PFSK-1 (cell line): ENCODE results near the gene CIB1. TPM values are rescaled to one million over a fixed set of nuclear protein-coding genes. Genes with fewer than 3 reads are reported as not detected.

Source experiments
- FOXP2 ChIP-seq: optimal IDR thresholded peaks from 2 replicates; pipeline ENCODE3; 2011; ENCODE audit warnings: borderline replicate concordance, control low read depth, inconsistent platforms; ENCODE audit not compliant: insufficient read depth; ENCODE audit errors: extremely low read length, extremely low read depth
- POLR2AphosphoS5 ChIP-seq: IDR thresholded peaks from 2 replicates; pipeline ENCODE4 v1.6.1; 2012; ENCODE audit warnings: low read depth, mild to moderate bottlenecking, control low read depth, low read length, moderate library complexity
- SIN3A ChIP-seq: IDR thresholded peaks from 2 replicates; pipeline ENCODE4 v1.6.1; 2012; ENCODE audit warnings: mild to moderate bottlenecking, low read length, moderate library complexity, borderline replicate concordance; ENCODE audit not compliant: insufficient read depth
- TAF1 ChIP-seq: IDR thresholded peaks from 2 replicates; pipeline ENCODE4 v1.6.1; 2012; ENCODE audit warnings: low read length, control low read depth, borderline replicate concordance; ENCODE audit not compliant: insufficient read depth
- polyA plus RNA-seq: library from polyadenylated mRNA; unstranded; fragments of >200 nt; gene quantifications from one replicate; pipeline ENCODE4 v1.2.1, GENCODE V29; 2012; ENCODE audit warnings: low read depth, missing spikeins; ENCODE audit not compliant: insufficient read length
- TF ChIP-seq, protein P1 (sequence below), 2 experiments: IDR thresholded peaks; 2 replicates each; pipeline versions ENCODE4 v1.6.1 to v1.8.0; 2011 to 2012; ENCODE audit warnings: low read depth in 2 of 2, low read length in 2 of 2, control low read depth in 1 of 2, inconsistent platforms in 1 of 2, mild to moderate bottlenecking in 1 of 2, moderate library complexity in 1 of 2; ENCODE audit not compliant: insufficient read depth in 1 of 2

The CIB1 gene
- polyA plus RNA-seq: 117 TPM

DNA sequence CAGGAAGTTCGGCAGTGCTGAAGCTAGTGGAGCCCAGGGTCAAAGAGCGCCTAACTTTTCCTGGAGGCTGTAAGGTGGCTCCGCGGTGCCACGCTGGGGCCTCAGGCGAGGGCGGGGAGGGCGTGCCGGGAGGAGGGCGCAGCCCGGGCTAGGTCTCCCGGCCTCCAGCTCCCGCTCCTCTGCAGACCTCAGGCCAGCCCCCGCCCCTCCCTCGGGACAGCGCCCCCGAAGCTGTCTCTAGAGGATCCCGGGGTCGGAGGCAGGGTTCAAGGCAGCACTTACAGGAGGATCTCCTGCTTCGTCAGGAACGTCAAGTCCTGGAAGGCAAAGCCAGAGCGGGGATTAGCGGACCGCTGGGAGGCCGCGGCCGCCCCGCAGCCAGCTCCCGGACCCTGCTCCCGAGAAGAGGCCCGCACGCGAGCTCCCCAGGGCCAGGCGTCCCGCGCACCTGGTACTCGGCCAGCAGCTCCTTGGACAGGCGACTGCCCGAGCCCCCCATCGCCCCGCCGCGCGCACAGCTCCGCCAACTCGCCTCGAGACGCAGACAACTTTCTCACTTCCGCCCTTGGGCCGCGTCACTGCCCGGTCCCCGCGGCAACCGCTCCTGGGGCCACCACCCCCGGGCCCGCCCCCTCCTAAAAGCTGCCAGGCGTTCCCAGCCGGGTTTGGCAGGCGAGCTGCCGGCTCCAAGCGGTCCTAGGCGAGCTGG, at the start of gene CIB1:
Gene CIB1 (minus strand): TSS at position 555 of the 709 bp plus-strand sequence. CDS start 56 bp downstream, at position 499.
- no peak; the same call in none of the 2 replicates for TF ChIP-seq POLR2AphosphoS5
- TF ChIP-seq SIN3A: peak; percentile 57; the same call in 1 of the 2 replicates
- TF ChIP-seq, protein P1, sequence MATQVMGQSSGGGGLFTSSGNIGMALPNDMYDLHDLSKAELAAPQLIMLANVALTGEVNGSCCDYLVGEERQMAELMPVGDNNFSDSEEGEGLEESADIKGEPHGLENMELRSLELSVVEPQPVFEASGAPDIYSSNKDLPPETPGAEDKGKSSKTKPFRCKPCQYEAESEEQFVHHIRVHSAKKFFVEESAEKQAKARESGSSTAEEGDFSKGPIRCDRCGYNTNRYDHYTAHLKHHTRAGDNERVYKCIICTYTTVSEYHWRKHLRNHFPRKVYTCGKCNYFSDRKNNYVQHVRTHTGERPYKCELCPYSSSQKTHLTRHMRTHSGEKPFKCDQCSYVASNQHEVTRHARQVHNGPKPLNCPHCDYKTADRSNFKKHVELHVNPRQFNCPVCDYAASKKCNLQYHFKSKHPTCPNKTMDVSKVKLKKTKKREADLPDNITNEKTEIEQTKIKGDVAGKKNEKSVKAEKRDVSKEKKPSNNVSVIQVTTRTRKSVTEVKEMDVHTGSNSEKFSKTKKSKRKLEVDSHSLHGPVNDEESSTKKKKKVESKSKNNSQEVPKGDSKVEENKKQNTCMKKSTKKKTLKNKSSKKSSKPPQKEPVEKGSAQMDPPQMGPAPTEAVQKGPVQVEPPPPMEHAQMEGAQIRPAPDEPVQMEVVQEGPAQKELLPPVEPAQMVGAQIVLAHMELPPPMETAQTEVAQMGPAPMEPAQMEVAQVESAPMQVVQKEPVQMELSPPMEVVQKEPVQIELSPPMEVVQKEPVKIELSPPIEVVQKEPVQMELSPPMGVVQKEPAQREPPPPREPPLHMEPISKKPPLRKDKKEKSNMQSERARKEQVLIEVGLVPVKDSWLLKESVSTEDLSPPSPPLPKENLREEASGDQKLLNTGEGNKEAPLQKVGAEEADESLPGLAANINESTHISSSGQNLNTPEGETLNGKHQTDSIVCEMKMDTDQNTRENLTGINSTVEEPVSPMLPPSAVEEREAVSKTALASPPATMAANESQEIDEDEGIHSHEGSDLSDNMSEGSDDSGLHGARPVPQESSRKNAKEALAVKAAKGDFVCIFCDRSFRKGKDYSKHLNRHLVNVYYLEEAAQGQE (IDR thresholded peaks at IDR 0.05; ENCODE audit: insufficient read depth in 1 of 2, low read depth in 2 of 2, low read length in 2 of 2): no peak
- no peak for TF ChIP-seq FOXP2

DNA sequence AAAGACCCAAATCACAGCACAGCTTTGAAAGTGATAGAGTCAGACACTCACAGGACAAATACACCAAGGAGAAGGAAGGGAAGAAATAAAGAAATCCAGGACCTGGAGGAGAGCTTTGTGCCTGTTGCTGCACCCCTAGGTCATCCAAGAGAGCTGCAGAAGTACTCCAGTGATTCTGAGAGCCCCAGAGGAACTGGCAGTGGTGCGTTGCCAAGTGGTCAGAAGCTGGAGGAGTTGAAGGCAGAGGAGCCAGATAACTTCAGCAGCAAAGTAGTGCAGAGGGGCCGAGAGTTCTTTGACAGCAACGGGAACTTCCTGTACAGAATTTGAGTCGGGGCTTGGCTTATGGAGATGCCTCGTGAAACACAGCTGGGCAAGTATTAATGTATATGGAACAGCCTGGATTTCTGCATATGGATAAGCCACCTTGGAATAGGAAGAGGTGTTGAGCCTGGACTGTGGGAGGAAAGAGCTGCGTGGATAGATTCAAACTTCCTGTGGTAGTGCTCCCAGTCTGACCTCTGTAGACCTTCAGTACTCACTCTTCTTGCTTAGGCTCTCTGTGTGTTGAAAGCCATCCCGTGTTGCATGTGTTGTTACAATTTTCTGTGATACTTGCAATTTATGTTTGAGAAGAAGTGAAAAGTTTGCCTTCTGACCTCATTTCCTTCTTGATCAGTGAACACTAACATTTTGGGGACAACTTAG, 37.9 kb upstream of the CIB1 start:
- TF ChIP-seq, protein P1 (IDR thresholded peaks at IDR 0.05; ENCODE audit: insufficient read depth in 1 of 2, low read depth in 2 of 2, low read length in 2 of 2): no peak
- TF ChIP-seq POLR2AphosphoS5 (no peak), FOXP2 (no peak), TAF1 (no peak), SIN3A (no peak)

GRCh38 chr15:90270502-90271150, 36.9 kb upstream of the CIB1 start:
- TF ChIP-seq POLR2AphosphoS5 (no peak), FOXP2 (no peak), TAF1 (no peak), SIN3A (no peak)
- TF ChIP-seq, protein P1 (IDR thresholded peaks at IDR 0.05; ENCODE audit: insufficient read depth in 1 of 2, low read depth in 2 of 2, low read length in 2 of 2): no peak

GRCh38 chr15:90268415-90268814, 34.7 kb upstream of the CIB1 start:
- TF ChIP-seq TAF1: no peak
- TF ChIP-seq, protein P1 (IDR thresholded peaks at IDR 0.05; ENCODE audit: insufficient read depth in 1 of 2, low read depth in 2 of 2, low read length in 2 of 2): no peak
- TF ChIP-seq FOXP2: no peak
- TF ChIP-seq POLR2AphosphoS5: no peak
- TF ChIP-seq SIN3A: no peak
